DMS79 (cell line): Measurements from ENCODE around the gene RAB43.
"Not testable (repeated sequence)": the region's sequence is repeated elsewhere in the genome, so short reads cannot be mapped to it uniquely, and the experiment has no call there.

ENCODE experiments used
- DNase-seq: peaks from one replicate; lab custom pipeline; 2025; lab: John Stamatoyannopoulos, UW

The RAB43 gene

DNA sequence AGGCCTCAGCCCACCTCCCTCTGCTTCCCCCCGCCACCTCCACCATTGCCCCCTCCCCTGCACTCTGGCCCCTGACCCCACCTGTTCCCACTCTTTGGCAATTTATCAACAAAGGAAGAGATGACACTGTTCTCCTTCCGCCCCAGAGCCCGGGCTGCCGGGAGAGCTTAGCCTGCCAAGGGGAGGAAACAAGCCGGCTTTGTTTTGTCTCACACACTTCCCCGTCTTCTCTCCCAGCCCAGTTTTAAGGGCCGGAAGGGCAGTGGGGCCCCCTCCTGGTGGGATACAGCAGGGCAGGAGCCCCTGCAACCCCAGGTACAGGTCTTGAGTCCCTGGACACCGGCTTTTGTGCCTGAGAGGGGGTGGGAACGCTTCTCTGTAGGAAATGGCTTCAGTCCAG, 33.7 kb downstream of the RAB43 start:
- DNase-seq, result not testable (repeated sequence)

DNA sequence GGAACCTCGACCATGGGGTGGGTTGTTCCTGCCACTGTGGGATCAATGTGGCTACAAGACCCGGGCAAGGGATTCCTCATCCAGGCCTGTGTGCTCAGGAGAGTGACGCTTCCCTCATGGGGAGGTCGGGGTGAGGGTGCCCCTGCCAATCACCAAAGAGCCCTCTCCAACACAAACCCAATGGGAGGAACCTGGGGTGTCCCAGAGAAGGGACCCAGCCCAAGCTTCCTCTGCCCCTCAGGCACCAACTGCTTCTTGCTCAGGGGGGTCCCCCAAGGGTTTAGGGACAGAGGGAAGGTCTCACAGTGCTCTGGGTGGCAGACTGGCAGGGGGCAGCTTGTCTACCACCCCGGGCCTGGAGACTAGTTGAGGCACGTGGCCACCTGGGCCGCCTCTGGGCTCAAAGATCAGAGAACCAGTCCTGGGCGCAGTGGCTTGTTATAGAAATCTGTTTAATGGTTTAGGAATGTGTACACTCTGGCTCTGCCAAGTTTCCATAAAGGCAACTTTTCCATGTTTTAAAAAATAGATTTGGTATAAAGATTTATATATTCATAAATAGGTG, 34.4 kb downstream of the RAB43 start:
- no peak for DNase-seq

DNA sequence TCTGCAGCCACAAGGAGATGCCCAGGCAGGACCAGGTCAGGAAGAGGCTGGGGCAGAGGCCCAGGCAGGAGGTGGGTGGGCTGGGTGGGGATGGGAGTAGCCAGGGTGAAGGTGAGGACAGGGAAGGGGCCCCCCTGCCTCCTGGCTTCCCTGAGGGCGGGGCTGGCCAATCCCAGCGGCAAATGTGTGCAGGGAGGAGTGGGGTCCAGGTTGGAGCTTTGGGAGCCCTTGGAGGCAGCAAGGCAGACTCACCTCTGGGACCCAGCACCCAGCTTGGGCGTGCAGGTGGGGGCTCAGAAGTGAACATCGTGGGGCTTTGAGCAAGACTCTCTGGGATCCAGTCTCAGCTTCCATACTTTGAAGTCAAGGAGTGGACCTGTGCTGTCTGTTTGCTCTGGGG, 35.8 kb downstream of the RAB43 start:
- DNase-seq, result no peak

DNA sequence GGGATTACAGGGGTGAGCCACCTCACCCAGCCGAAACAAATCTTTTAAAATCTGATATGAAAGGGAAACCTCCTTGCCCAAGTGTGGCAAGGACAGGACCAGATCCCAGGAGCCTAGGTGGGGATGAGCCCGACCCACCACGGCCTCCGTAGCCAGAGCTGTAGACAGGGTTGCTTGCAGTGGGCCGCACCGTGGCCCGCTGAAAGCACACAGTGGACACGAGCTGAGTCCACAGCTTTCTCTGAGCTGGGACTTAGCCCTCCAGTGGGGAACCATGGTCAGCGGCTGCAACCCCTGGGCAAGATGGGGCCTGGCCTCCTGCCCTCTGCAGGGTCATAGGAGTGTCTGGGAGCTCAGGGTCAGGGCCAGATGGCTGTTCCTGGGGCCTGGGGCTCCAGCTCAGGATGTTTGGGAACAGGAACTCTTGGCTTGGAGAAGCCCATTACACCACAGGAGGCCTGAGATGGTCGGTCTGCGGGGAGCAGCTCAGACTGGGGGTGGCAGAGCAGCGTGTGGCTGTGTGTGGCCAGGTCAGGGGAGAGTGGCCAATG, 36.4 kb downstream of the RAB43 start:
- DNase-seq, result no peak

DNA sequence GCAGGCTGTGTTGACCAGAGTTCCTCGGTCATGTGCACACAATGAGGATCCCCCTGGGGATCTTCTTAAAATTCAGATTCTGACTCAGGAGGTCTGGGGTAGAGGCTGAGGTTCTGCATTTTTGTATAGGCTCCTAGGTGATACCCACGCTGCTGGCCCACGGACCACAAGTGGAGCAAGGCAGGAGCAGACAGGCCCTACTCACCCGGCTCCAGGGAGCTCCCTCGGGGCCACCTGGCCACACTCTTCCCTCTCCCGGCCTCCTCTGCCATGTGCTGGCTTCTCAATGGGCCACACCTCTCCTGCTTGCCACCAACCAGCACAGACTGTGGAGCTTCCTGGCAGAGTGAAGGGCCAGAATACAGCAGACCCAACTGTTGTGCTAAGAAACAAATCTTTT, 37.1 kb downstream of the RAB43 start:
- no peak for DNase-seq

DNA sequence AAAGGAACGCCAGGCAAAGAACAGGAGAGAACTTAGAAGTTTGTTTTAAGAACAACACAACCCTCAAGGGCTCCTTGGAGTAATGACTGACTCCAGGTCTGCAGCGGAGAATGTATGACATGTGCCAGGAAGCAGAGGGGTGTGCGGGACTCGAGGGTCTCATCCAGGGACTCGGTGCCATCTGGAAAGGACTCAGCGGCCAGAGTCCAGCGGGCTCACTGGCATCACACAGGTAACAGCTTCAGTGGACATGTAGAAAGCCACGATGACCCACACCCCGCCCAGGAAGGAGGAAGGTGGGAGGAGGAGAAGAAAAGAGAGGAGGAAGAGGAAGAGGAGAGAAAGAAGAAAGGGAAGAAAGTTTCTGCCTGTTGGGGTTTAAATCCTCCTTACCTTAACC, 39.6 kb downstream of the RAB43 start:
- DNase-seq, result no peak

DNA sequence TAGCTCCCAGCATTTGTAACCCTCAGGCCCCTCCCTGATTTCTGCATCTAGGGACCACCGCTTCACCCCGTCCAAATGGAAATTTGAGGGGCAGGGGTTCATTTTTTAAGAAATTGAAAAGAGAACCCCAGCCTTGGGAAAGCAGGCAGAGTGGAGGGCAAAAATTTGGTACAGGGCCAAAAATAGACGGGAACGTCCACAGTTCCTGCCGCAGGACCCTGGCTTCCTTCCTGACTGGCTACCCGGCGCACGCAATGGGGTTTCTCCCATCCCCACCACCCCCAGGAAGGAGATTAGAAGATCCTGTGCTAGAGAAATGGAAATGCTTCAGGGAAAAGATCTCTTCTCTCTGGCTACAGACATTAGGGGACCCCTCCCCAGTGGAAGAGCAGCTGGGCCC, 40.1 kb downstream of the RAB43 start:
- DNase-seq, result no peak

DNA sequence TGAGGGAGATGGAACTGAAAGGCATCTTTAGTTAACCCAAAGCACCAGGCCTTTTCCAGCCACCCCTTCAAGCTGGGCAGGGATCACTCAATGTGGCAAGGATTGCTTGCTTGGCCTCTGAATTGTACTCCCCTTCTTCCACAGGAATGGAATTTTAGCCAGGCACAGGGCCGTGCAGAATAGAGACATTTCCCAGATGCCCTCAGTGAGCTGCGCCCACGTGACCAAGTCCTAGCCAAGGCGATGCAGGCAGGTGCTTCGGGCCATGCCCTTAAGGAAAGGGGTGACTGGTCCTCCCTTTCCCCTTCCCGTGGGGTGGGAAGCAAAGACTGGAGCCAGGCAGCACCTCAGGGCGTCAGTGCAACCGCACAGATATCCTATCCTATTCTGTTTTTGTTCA, 43.1 kb downstream of the RAB43 start:
- DNase-seq, result no peak

DNA sequence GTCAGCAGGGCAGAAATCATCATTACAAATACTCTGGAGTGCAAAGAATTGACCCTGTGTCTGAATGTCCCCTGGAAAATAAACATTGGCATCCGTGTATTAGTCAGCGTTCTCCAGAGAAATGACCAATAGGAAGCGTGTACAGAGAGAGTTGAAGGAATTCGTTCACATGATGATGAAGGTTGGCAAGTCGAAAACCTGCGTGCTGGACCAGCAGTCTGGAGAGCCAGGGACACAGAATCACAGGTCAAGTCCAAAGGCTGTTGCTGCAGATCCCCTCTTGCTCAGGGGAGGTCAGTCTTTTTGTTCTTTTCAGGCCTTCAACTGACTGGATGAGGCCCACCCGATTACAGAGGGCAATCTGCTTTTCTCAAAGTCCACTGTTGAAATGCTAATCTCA, 44.4 kb downstream of the RAB43 start:
- DNase-seq, result no peak

DNA sequence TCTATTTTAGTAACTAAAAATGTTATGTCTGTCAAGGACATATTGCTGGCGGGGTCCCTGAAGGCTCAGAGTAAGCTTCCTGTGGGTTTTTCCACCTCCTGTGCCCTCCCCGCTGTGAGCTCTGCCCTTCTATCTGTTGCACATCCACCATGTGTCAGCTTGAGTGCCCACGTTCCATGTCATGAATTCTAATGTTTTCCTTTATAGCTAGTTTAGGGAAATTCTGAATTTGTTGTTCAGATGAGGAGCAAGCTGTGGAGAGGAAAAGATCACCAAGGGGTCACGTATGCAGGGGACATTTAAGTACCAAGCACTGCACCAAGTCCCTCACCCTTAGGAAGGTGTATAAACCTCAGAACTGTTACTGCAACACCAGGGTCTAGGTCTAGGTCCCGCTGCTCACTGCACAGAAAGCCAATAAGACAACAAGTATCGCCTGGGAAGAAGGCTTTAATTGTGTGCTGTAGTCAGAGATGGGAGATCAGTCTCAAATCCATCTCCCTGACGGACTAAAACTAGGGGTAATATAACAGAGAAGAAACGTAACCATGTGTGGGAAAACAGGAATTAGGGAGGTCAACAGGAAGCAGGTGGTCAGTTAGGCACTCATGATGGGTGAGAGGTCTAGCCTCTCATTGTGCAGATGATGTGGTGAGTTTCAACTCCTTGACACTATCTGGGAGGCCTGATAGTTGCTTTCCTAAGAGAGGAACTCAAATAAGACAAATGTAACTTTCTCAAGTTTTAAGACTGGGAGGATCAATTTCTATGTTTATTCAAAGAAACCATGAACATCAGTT, 51.3 kb downstream of the RAB43 start:
- no peak for DNase-seq

DNA sequence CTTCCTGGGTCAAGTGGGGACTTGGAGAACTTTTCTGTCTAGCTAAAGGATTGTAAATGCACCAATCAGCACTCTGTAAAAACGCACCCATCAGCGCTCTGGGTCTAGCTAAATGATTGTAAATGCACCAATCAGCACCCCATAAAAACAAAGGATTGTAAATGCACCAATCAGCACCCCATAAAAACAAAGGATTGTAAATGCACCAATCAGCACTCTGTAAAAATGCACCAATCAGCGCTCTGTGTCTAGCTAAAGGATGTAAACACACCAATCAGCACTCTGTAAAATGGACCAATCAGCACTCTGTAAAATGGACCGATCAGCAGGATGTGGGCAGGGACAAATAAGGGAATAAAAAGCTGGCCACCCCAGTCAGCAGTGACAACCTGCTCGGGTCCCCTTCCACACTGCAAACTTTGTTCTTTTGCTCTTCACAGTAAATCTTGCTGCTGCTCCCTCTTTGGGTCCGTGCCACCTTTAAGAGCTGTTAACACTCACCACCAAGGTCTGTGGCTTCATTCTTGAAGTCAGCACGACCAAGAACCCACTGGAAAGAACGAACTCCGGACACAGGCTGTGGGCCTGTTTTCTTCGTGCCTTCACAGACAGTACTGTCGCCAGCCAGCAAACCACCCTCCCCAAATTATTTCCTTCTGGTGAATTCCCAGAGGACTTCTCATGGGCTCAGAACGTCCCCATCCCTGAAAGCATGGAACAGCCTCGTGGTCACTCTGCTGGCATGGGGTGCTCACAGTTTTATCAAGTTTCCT, 52.1 kb downstream of the RAB43 start:
- DNase-seq, result not testable (repeated sequence)

DNA sequence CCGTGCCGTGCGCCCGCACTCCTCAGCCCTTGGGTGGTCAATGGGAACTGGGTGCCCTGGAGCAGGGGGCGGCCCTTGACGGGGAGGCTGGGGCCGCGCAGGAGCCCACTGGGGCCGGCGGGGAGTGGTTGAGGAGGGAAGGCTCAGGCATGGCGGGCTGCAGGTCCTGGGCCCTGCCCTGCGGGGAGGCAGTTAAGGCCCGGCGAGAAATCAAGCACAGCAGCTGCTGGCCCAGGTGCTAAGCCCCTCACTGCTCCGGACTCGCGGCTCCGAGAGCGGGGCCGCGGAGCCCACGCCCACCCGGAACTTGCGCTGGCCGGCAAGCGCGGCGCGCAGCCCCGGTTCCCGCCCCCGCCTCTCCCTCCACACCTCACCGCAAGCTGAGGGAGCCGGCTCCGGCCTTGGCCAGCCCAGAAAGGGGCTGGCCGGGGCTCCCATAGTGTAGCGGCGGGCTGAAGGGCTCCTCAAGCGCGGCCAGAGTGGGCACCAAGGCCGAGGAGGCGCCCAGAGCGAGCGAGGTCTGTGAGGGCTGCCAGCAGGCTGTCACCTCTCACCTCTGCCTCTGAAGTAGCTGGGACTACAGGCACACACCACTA, 53.2 kb downstream of the RAB43 start:
- no peak for DNase-seq

DNA sequence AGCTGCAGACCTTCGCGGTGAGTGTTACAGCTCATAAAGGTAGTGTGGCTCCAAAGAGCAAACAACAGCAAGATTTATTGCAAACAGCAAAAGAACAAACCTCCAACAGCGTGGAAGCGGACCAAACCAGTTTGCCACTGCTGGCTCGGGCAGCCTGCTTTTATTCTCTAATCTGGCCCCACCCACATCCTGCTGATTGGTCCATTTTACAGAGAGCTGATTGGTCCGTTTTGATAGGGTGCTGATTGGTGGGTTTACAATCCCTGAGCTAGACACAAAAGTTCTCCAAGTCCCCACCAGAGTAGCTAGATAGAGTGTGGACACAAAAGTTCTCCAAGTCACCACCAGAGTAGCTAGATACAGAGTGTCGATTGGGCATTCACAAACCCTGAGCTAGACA, 53.9 kb downstream of the RAB43 start:
- DNase-seq, result not testable (repeated sequence)

DNA sequence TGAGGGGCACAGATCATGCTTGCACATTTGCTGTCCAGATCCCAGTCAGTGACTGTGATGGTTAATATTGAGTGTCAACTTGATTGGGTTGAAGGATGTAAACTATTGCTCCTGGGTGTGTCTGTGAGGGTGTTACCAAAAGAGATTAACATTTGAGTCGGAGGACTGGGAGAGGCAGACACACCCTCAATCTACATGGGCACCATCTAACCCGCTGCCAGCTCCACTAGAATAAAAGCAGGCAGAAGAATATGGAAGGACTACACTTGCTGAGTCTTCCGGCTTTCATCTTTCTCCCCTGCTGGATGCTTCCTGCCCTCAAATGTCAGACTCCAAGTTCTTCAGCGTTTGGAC, 55.9 kb downstream of the RAB43 start:
- no peak for DNase-seq

DNA sequence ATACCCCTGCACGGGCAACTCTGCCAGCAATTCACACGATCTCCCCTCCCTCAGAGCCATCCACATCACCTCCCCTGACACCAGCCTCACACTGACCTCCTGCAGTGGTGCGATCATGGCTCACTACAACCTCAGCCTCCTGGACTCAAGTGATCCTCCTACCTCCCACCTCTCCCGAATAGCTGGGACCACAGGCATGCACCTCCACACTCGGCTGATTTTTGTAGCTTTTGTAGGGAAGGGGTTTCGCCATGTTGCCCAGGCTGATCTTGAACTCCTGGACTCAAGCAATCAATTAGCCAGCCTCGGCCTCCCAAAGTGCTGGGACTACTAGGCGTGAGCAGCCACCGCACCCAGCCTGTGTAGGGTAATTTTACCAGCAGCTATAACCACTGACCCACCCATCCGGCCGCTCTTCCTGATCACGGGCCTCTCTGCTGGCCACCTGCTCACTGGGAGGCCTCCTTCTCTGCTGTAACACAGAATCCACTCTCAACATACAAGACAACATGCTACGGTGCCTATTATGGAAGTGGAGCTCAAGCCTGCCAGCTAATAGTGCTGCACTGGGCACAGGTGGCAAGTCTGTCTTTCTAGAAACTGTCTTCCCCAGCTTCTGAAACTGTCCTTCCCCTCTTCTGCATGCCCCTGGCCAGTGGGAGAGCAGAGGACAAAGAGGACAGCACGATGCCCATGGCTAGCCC, 56.4 kb downstream of the RAB43 start:
- no peak for DNase-seq

DNA sequence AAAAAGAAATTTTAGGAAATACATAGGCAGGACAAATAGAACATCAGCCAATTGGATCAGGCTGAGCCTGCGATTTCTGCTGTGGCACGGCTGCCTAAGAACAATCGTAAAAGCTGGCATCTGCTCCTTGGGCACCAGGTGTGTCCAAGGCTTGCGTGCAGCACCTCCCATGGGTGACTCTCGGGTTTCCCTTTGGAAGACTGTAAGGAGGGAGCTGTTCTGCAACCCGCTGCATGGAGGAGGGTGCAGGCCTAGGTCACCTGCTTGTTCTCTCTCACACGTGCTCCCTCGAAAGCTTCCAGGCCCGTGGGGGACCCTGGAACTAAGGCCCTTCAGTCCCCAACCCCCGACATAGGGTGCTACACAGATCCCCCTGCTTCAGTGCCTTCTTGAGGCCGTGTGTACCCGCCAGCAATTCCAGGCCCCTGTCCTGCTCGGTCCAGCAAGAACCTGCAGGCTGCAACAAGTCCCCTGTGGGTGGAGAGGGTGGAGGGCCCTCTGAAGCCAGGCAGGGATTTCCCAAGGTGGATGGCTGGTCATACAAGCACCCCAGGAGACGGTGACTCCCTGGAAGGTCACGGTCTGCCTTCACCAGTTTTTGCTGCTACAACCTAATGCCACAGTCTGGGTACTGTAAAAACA, 57.6 kb downstream of the RAB43 start:
- no peak for DNase-seq

DNA sequence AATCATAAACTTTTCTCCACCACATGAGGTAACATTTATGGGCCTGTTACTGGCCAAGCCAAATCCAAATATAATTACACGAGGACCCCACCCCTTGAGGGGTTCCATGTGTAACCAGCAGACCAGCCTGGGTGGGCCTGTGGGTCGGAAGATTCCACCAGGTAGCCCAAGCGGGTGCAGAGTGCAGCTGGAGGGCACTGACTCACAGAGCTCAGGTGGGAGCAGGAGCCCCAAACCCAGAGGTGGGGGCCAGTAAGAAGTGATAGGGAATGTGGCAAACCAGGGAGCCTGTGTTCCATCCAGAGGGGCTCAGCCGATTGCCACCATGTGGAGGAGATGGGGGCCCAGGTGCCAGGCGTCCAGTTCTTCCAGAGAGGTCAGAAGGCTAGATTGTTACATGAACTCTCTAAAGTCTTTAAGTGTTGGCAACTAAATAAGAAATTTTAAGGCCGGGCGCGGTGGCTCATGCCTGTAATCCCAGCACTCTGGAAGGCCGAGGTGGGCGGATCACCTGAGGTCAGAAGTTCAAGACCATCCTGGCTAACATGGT, 58.4 kb downstream of the RAB43 start:
- no peak for DNase-seq

DNA sequence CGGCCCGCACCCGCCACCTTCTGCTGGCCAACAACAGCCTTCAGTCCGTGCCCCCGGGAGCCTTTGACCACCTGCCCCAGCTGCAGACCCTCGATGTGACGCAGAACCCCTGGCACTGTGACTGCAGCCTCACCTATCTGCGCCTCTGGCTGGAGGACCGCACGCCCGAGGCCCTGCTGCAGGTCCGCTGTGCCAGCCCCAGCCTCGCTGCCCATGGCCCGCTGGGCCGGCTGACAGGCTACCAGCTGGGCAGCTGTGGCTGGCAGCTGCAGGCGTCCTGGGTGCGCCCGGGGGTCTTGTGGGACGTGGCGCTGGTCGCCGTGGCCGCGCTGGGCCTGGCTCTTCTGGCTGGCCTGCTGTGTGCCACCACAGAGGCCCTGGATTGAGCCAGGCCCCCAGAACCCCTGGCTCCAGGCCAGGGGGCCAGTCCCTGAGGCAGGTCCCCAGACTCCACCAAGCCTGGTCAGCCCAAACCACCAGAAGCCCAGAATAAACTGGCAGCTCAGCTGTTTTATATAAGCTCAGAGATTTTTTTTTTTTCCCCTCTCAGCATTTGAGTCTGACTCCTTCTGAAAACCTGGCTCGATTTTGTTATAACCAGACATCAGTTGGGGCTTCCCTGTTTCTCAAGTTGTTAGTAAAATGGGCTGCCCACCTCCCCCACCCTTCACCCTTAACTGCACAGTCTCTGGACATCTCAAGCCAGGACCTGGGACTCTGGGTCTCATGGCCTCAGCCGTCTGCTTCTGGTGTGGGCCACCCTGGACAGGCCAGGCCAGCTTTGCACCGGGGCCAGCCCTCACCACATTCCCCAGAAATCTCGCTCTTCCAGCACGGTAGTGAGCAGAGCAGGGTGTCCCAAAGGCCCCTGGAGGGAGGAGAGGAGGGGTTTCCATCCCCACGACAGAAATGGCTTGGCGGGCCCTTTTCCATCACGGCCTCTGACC, 59.4 kb downstream of the RAB43 start:
- DNase-seq, result no peak

DNA sequence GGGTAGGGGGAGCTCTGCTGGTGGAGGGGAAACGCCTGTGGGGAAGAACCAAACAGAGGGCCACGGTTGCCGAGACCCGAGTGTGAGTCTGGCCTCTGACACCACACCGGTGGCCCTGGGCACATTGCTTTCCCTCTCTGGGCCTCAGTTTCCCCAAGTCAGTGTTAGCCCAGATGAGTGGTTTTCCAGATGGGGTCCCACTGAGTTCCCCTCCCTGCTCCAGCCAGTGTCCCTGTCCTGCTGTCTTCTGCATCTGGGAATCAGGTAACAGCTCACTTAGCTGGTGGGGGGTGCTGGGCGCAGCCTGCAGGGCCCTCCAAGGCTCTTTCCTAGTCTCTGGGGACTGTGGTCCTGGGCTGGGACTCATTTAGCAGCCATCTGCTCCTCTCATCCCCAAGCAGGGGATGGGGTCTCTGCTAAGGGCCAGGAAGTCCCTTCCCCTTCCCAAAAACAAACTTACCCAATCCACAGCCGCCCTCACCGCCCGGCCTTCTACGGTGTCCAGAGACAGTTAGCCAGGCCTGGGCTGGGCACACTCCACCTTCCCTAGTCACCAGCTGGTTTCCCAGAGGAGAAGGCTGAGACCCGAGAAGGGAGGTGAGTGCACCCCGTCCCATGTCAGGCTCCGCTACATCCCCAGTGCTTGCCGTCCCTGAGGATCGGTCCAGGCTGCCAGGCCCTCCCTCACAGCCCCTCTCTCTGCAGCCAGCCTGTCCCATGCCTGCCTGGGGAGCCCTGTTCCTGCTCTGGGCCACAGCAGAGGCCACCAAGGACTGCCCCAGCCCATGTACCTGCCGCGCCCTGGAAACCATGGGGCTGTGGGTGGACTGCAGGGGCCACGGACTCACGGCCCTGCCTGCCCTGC, 60.3 kb downstream of the RAB43 start:
- no peak for DNase-seq
